ENCODE measurements around the gene CAD. TPM values are rescaled to one million over a fixed set of nuclear protein-coding genes. Genes with fewer than 3 reads are reported as not detected.

Gene CAD
- total and polyA plus RNA-seq, 9 of the 15 experiments (the other 6 are each of a cell fraction or from before 2014, with no cell fraction given), result 7.5 to 126 (median 33.7) TPM

GRCh38 chr2:27255660-27256059 is 38.5 kb downstream of the CAD start:
- no peaks in the 10 kb centered on the region; the same call in none of the 2 replicates for H4K20me1 ChIP-seq (replicated peaks; ENCODE audit: control insufficient read depth, insufficient read depth, low read length)
- DNase-seq (ENCODE audit: extremely low read depth in 1 of 4, low spot score in 3 of 4) (no peak), FAIRE-seq (no peak), ATAC-seq (no peak)
- peaks cover 6 to 14% of the 10 kb centered on the region in 2 experiments; a peak in 3 of 5 replicates for H3K27me3 ChIP-seq (ENCODE audit: control insufficient read depth in 2 of 2, insufficient read depth in 2 of 2, low read length in 2 of 2)
- H3K9me3 ChIP-seq (replicated peaks; ENCODE audit: control insufficient read depth, insufficient read depth, low read depth, low read length), result no peaks in the 10 kb centered on the region
- ChIA-PET CTCF (ENCODE audit: low intra/inter-chr PET ratio) (no interaction called here), POLR2A (interaction anchor here (1.1 kb wide), 1 partner anchor 16 kb away, joined by 3 read pairs; no protein-coding TSS in a partner anchor)
- H3K9me1 ChIP-seq (ENCODE audit: control insufficient read depth, insufficient read depth, low read length), result no peaks in the 10 kb centered on the region
- H3K36me3 ChIP-seq (ENCODE audit: control insufficient read depth, insufficient read depth, low read length), result no peaks in the 10 kb centered on the region
- in situ Hi-C loops (cut with MboI) (no loop called here), intact Hi-C loops (cut with micrococcal nuclease) (no loop called here)
- no TSS peak for BruUV-seq (replicated peaks)
- no peak for TF ChIP-seq CBX2 (IDR thresholded peaks at IDR 0.05; ENCODE audit: insufficient read depth, low read length, poor library complexity, severe bottlenecking)
- TF ChIP-seq ZNF311 (CRISPR knock-in tag; IDR thresholded peaks at IDR 0.05), result no peak
- TF ChIP-seq, protein P1, sequence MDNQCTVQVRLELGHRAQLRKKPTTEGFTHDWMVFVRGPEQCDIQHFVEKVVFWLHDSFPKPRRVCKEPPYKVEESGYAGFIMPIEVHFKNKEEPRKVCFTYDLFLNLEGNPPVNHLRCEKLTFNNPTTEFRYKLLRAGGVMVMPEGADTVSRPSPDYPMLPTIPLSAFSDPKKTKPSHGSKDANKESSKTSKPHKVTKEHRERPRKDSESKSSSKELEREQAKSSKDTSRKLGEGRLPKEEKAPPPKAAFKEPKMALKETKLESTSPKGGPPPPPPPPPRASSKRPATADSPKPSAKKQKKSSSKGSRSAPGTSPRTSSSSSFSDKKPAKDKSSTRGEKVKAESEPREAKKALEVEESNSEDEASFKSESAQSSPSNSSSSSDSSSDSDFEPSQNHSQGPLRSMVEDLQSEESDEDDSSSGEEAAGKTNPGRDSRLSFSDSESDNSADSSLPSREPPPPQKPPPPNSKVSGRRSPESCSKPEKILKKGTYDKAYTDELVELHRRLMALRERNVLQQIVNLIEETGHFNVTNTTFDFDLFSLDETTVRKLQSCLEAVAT (IDR thresholded peaks at IDR 0.05), result no peak
- TF ChIP-seq SIRT6 (IDR thresholded peaks at IDR 0.05; ENCODE audit: low read depth, low read length), result no peak
- TF ChIP-seq FOSL1 (tag; conservative IDR thresholded peaks at IDR 0.05), result 0 out of 2 replicates have a peak, but pooled peaks have one; percentile 21
- TF ChIP-seq ZKSCAN8 (CRISPR knock-in tag; IDR thresholded peaks at IDR 0.05), result no peak
- no peak overlapping the region for H2AFZ ChIP-seq (ENCODE audit: low read depth, low read length)
- H3K9ac ChIP-seq (ENCODE audit: insufficient read depth in 1 of 2, low read depth in 2 of 2, low read length in 2 of 2), result no peak overlapping the region
- WGBS (ENCODE audit: insufficient coverage, low coverage, missing lambda C conversion rate), result 0% methylated on average over 1 of the region's 1 CpG
- H3K4me2 ChIP-seq (ENCODE audit: insufficient read depth, low read length), result peak overlapping the region; percentile 13; the same call in 1 of the 2 replicates
- H3K4me3 ChIP-seq, result no peak overlapping the region
- no peaks in the 10 kb centered on the region for H3K79me2 ChIP-seq (ENCODE audit: control insufficient read depth, insufficient read depth, low read length)
- no peak overlapping the region for H3K27ac ChIP-seq (ENCODE audit: extremely low read depth, low read depth, low read length)
- H3K4me1 ChIP-seq (replicated peaks in 1 of 2; ENCODE audit: control insufficient read depth in 2 of 2, insufficient read depth in 2 of 2, low read length in 2 of 2), result peaks cover 10 to 33% of the 10 kb centered on the region in 2 experiments; a peak in 4 of 5 replicates
